ENCODE measurements around the gene SPATA17.

- TF ChIP-seq CTCF (IDR thresholded peaks at IDR 0.05; ENCODE audit: insufficient read depth, low read length, poor library complexity, severe bottlenecking) (no peak), EZH2phosphoT487 (conservative IDR thresholded peaks at IDR 0.05; ENCODE audit: low read length) (no peak)
Measured at GRCh38 chr1:217660353-217661062, 29.4 kb downstream of the SPATA17 start.
